Measurements from ENCODE around the gene TCF25. TPM values are rescaled to one million over a fixed set of nuclear protein-coding genes. Genes with fewer than 3 reads are reported as not detected.

TCF25 gene
- total RNA-seq = 143 and 146 TPM in 2 replicates

DNA sequence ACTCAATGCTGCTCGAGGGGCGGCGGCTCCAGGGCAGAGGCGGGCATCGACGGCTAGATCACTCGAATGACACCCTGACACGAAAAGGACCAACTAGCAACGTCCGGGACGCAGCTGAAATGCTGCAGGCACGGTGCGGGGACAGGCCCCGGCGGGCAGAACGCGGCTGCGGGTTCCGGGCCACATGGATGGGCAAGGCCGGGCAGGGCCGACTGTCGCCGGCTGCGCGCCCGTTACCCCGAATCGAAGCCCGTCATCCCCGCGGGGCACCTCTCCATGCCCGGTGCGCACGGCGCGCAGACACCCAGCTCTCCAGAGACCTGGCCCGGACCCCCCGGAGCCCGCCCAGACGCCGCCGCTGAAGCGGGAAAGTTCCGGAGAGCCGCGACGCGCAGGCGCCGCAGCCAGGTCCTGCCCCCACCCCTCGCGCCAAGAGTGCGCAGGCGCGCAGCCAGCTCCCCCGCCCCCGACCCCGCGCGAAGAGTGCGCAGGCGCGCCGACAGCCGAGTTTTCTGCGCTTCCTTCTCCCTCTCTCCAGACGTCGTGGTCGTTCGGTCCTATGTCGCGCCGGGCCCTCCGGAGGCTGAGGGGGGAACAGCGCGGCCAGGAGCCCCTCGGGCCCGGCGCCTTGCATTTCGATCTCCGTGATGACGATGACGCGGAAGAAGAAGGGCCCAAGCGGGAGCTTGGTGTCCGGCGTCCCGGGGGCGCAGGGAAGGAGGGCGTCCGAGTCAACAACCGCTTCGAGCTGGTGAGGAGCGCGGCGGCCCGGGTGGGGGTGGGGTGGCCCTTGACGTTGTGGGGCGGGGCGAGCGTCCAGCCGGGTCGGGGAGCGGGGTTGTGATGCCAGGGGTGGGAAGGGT is at the start of gene TCF25:
Gene TCF25 (plus strand): TSS at position 484 of the 863 bp plus-strand sequence. CDS start 76 bp downstream, at position 560.

DNA sequence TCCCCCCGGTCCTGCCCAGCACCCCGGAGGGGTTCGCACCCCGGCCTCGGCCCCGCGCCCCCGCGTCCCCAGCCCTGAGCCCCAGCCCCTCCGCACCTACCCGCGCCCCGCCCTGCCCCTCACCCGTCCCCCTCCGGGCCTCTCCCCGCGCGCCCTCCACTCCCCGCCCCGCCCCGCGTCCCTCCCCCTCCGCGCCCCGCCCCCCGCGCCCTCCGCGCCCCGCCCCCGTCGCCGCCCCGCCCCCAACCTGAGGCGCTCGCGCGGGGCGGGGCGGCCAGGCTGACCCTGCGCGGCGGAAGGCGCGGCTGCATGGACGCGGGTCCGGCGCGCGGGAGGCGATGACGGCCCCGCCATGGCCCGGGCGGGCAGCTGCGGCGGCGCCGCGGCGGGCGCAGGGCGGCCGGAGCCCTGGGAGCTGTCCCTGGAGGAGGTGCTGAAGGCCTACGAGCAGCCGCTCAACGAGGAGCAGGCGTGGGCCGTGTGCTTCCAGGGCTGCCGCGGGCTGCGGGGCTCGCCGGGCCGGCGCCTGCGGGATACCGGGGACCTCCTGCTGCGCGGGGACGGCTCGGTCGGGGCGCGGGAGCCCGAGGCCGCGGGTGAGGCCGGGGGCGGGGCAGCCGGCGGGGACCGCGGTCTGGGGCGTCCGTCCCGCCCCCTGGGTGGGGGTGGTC is 45.1 kb upstream of the TCF25 start, which contains the start of gene SPIRE2:
Gene SPIRE2 (plus strand): TSS at position 277 of the 671 bp plus-strand sequence. CDS start 76 bp downstream, at position 353.

DNA sequence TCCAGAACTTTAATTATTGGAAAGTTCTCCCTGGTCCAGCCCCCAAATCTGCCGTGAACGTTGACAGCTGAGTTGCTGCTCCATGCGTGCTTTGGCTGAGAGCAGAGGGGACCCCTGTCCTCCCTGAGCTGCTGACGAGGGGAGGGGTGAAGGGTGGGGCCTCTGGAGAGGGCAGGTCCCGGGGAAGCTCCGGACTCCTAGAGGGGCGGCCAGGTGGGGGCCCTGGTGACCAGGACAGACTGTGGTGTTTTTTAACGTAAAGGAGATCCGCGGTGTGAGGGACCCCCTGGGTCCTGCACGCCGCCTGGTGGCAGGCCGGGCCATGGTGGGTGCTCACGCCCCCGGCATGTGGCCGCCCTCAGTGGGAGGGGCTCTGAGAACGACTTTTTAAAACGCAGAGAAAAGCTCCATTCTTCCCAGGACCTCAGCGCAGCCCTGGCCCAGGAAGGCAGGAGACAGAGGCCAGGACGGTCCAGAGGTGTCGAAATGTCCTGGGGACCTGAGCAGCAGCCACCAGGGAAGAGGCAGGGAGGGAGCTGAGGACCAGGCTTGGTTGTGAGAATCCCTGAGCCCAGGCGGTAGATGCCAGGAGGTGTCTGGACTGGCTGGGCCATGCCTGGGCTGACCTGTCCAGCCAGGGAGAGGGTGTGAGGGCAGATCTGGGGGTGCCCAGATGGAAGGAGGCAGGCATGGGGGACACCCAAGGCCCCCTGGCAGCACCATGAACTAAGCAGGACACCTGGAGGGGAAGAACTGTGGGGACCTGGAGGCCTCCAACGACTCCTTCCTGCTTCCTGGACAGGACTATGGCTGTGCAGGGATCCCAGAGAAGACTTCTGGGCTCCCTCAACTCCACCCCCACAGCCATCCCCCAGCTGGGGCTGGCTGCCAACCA is 45.3 kb downstream of the TCF25 start, which contains the start of gene MC1R:
Gene MC1R (plus strand): TSS at position 410 of the 895 bp plus-strand sequence. CDS start 397 bp downstream, at position 807.

DNA sequence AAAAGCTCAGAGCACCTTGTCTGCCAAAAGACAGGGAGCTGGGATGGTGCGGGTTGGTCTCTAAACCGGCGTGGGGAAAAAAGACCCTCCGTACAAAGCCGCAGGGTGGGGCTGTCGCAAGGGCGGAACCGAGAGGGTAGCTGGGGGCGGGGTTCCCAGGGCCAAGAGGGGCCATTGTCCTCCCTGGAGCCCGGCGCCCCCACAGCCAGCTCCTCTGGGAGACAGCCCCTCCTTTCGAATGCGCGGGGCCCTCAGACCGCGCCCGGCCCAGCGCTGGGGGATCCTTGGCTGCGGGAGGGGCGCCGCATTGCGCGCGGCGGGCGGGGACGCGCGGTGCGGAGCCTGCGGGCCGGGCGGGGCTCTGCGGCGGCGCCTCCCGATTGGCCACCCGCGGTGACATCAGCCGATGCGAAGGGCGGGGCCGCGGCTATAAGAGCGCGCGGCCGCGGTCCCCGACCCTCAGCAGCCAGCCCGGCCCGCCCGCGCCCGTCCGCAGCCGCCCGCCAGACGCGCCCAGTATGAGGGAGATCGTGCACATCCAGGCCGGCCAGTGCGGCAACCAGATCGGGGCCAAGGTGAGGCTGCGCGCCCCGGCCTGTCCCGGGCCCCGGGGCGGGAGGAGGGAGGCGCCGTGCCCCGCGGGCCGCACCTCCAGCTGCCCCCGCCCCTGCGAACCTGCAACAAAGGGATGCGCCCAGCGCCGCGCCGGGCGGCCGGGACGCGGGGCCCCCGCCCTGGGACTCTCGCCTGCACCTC is 49.7 kb downstream of the TCF25 start, which contains the start of gene TUBB3:
Gene TUBB3 (plus strand): TSS at position 459 of the 756 bp plus-strand sequence. CDS start 60 bp downstream, at position 519.

Other genes with a start within 250 kb of the TCF25 start
- gene CHMP1A, start 215.9 kb upstream of the TCF25 start, total RNA-seq = 56.5 and 64.0 TPM in 2 replicates
- 2.0 and 3.6 TPM in 2 replicates for gene SPATA33, start 215.8 kb upstream of the TCF25 start, total RNA-seq
- 18.8 and 19.5 TPM in 2 replicates for gene CDK10, start 186.9 kb upstream of the TCF25 start, total RNA-seq
- 11.0 and 11.7 TPM in 2 replicates for gene SPATA2L, start 171.9 kb upstream of the TCF25 start, total RNA-seq
- gene VPS9D1, start 152.7 kb upstream of the TCF25 start, total RNA-seq = 7.3 and 10.5 TPM in 2 replicates
- gene ZNF276, start 152.1 kb upstream of the TCF25 start, total RNA-seq = 14.7 and 19.5 TPM in 2 replicates
- 2.7 and 4.2 TPM in 2 replicates for gene FANCA, start 56.9 kb upstream of the TCF25 start, total RNA-seq
- gene SPIRE2, start 45.1 kb upstream of the TCF25 start, total RNA-seq = 2.3 and 4.4 TPM in 2 replicates
- 4.4 and 6.1 TPM in 2 replicates for gene MC1R, start 45.3 kb downstream of the TCF25 start, total RNA-seq
- gene TUBB3, start 49.8 kb downstream of the TCF25 start, total RNA-seq = 63.9 and 72.3 TPM in 2 replicates
- 51.6 and 64.5 TPM in 2 replicates for gene DEF8, start 75.2 kb downstream of the TCF25 start, total RNA-seq
- gene DBNDD1, start 145.9 kb downstream of the TCF25 start, total RNA-seq = not detected in 2 replicates
- not detected in 2 replicates for gene PRDM7, start 203.7 kb downstream of the TCF25 start, total RNA-seq